GM12892 (cell line): ENCODE measurements around the gene SECTM1.
"Not testable (repeated sequence)": the region's sequence is repeated elsewhere in the genome, so short reads cannot be mapped to it uniquely, and the experiment has no call there.

Source experiments
- DNase-seq: peaks from one replicate; pipeline ENCODE4 v3.0.0; 2011; ENCODE audit not compliant: insufficient read length
- FAIRE-seq: peaks from 2 replicates; lab custom pipeline; 2011; peaks lifted over from hg19 to GRCh38; lab: Jason Lieb, UNC
- POLR2A ChIP-seq: IDR thresholded peaks from 2 replicates; pipeline ENCODE4 v1.6.1; 2011; ENCODE audit warnings: low read depth, low read length, control low read depth
- POLR2AphosphoS5 ChIP-seq: IDR thresholded peaks from 2 replicates; pipeline ENCODE4 v1.6.1; 2011; ENCODE audit warnings: low read depth, low read length, control low read depth
- TAF1 ChIP-seq: IDR thresholded peaks from 2 replicates; pipeline ENCODE4 v1.6.1; 2011; ENCODE audit warnings: low read depth, mild to moderate bottlenecking, control low read depth, low read length, borderline replicate concordance

SECTM1 gene

GRCh38 chr17:82373731-82374625 is 40.4 kb upstream of the SECTM1 start:
- no peak for TF ChIP-seq TAF1
- no peak for TF ChIP-seq POLR2A
- no peak for TF ChIP-seq POLR2AphosphoS5
- FAIRE-seq (no peak), DNase-seq (no peak)

GRCh38 chr17:82373072-82373452 is 39.5 kb upstream of the SECTM1 start:
- FAIRE-seq, DNase-seq: not testable (repeated sequence)

- TF ChIP-seq POLR2A = no peak
- no peak for TF ChIP-seq TAF1
- no peak for TF ChIP-seq POLR2AphosphoS5
- FAIRE-seq (peak; percentile 9), DNase-seq (no peak)
These were observed 38.9 kb upstream of the SECTM1 start for GRCh38 chr17:82372249-82373071.

GRCh38 chr17:82371333-82372248 is 38.0 kb upstream of the SECTM1 start, which contains the start of gene UTS2R:
TSS of gene UTS2R (plus strand) at chr17:82371765. CDS start at chr17:82374325, 2,560 bp downstream.
- FAIRE-seq (no peak), DNase-seq (no peak)
- no peak for TF ChIP-seq POLR2A
- no peak for TF ChIP-seq TAF1
- TF ChIP-seq POLR2AphosphoS5 = no peak

GRCh38 chr17:82370471-82371332 is 37.1 kb upstream of the SECTM1 start:
- peak; percentile 92 for FAIRE-seq
- 0 out of 2 replicates have a peak, but pooled peaks have one; percentile 31 for TF ChIP-seq TAF1
- no peak for TF ChIP-seq POLR2AphosphoS5
- DNase-seq = peak; percentile 60

- TF ChIP-seq POLR2AphosphoS5 (no peak), POLR2A (no peak), TAF1 (no peak)
- DNase-seq (no peak), FAIRE-seq (no peak)
These were observed 35.6 kb upstream of the SECTM1 start for GRCh38 chr17:82369211-82369610.

- DNase-seq (no peak), FAIRE-seq (no peak)
- TF ChIP-seq POLR2A (no peak), POLR2AphosphoS5 (no peak), TAF1 (no peak)
These were observed 34.4 kb upstream of the SECTM1 start for GRCh38 chr17:82367724-82368524.

- TF ChIP-seq POLR2AphosphoS5 (no peak), POLR2A (no peak), TAF1 (no peak)
- DNase-seq = no peak
These were observed 33.2 kb upstream of the SECTM1 start for GRCh38 chr17:82366749-82367148.

GRCh38 chr17:82365606-82366295 is 32.2 kb upstream of the SECTM1 start:
- DNase-seq (no peak), FAIRE-seq (no peak)

More at GRCh38 chr17:82366749-82367148, 33.2 kb upstream of the SECTM1 start:
- no peak for FAIRE-seq

More at GRCh38 chr17:82365606-82366295, 32.2 kb upstream of the SECTM1 start:
- TF ChIP-seq POLR2AphosphoS5 (no peak), POLR2A (no peak), TAF1 (no peak)
